Measurements from ENCODE around the gene IFT43.

The IFT43 gene

DNA sequence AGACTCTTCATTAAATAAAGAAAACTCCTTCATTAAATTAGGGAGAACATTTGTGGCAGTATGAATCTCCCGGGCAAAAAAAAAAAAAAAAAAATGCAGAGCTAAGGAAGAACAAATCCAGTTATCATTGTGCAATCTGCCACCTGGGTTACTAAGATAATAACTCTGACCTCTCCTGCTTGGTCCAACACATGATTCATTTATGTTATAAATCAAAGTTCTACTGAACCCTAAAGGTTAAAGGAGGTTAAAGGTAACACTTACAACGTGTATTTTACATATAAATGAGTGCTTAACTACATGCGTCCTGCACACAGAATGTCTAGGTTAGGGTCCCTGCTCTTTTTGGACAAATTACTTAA lies 8.0 kb upstream of the IFT43 start:
- Mint-ChIP-seq H3K36me3 (ENCODE audit: low read depth) (no peaks in the 10 kb centered on the region), H3K4me1 (peaks cover 59% of the 10 kb centered on the region), H3K9me3 (no peaks in the 10 kb centered on the region), H3K27me3 (ENCODE audit: low read depth, poor library complexity) (peaks cover 15% of the 10 kb centered on the region), H3K27ac (no peak overlapping the region), H3K4me3 (no peak overlapping the region)
- TF ChIP-seq, protein P1, sequence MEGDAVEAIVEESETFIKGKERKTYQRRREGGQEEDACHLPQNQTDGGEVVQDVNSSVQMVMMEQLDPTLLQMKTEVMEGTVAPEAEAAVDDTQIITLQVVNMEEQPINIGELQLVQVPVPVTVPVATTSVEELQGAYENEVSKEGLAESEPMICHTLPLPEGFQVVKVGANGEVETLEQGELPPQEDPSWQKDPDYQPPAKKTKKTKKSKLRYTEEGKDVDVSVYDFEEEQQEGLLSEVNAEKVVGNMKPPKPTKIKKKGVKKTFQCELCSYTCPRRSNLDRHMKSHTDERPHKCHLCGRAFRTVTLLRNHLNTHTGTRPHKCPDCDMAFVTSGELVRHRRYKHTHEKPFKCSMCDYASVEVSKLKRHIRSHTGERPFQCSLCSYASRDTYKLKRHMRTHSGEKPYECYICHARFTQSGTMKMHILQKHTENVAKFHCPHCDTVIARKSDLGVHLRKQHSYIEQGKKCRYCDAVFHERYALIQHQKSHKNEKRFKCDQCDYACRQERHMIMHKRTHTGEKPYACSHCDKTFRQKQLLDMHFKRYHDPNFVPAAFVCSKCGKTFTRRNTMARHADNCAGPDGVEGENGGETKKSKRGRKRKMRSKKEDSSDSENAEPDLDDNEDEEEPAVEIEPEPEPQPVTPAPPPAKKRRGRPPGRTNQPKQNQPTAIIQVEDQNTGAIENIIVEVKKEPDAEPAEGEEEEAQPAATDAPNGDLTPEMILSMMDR (IDR thresholded peaks at IDR 0.05) = no peak
- no peak for DNase-seq

- Mint-ChIP-seq H3K27ac (no peak overlapping the region), H3K4me3 (no peak overlapping the region), H3K4me1 (peaks cover 59% of the 10 kb centered on the region)
These were observed 7.3 kb upstream of the IFT43 start for GRCh38 chr14:75978249-75978731.

DNA sequence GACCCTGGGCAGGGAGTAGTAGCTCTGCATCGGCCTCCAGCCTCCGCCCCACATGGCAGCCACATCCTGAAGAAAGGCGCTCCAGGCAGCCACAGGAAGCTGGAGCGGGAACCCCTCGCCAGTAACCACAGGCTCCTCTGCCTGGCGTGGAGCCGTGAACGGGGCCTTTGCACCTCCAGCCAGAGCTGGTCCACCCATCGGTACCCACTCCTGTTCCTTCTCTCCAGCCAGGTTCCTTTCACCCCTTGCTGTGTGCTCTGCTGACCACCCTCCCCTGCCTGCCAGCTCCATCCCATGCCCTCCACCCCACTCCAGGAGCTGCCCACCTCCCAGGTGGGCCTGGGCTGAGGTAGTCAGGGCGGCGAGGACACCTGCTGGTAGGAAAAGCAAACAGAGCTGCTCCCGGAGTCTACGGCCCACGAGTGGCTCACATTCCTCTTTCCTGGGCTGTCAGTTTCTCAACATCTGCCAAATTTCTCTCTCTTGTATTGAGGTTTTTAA lies 6.4 kb upstream of the IFT43 start:
- Mint-ChIP-seq H3K4me1 (peaks cover 59% of the 10 kb centered on the region), H3K27me3 (ENCODE audit: low read depth, poor library complexity) (peaks cover 31% of the 10 kb centered on the region), H3K27ac (no peak overlapping the region), H3K4me3 (peak overlapping the region; percentile 69), H3K9me3 (no peaks in the 10 kb centered on the region), H3K36me3 (ENCODE audit: low read depth) (no peaks in the 10 kb centered on the region)
- peak; percentile 53 for DNase-seq
- TF ChIP-seq, protein P1 (IDR thresholded peaks at IDR 0.05) = peak; percentile 46

More at GRCh38 chr14:75978249-75978731, 7.3 kb upstream of the IFT43 start:
- TF ChIP-seq, protein P1 (IDR thresholded peaks at IDR 0.05) = no peak
- Mint-ChIP-seq H3K36me3 (ENCODE audit: low read depth) (no peaks in the 10 kb centered on the region), H3K9me3 (no peaks in the 10 kb centered on the region), H3K27me3 (ENCODE audit: low read depth, poor library complexity) (peaks cover 22% of the 10 kb centered on the region)
- no peak for DNase-seq

DNA sequence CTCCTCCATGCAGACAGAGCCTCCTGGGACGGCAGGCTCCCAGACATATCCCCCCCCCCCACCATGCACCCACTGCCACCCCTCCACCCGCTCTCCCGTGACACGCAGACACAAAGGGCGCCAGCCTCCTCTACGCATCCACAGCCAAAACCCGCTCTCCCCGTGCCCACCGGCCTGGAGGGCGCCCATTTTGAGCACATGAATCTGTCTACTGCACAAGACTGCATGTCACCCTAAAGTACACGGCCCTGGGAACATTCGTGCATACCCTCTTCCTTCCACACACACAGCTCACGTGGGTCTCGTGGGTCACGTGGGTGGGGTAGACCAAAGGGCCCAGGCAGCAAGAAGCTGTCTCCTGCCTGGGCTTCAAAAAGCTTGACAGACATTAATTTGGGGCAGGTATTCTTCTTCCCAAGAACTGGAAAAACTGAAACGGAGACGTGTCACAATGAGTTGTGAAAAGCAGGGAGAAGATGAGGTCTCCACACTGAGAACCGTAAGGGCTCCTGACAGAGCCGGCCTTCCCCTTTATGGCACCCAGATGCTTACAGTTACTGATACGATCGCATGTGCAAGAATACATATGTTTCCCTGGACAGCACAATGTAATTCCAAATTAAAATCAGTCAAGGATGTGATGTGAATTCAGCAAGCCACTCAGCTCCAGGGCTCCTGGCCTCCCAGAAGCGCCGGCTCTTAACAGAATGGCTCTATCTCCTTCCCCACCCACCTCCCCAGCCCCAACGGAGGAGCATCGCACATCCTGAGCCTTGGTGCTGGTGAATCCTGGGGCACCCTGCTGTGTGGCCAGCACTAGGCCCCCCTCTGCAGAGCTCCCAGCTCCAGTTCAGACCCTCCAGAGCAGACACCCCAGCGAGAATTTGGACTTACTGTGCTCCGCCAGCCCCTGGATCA lies 5.7 kb upstream of the IFT43 start:
- Mint-ChIP-seq H3K4me1 (peaks cover 59% of the 10 kb centered on the region), H3K27me3 (ENCODE audit: low read depth, poor library complexity) (peaks cover 36% of the 10 kb centered on the region)

GRCh38 chr14:75980856-75981255 lies 4.7 kb upstream of the IFT43 start:
- no peaks in the 10 kb centered on the region for H3K36me3 Mint-ChIP-seq (ENCODE audit: low read depth)
- DNase-seq = no peak
- H3K4me1 Mint-ChIP-seq = peaks cover 59% of the 10 kb centered on the region
- TF ChIP-seq, protein P1 (IDR thresholded peaks at IDR 0.05) = no peak
- H3K27ac Mint-ChIP-seq = peak overlapping the region; percentile 94
- H3K27me3 Mint-ChIP-seq (ENCODE audit: low read depth, poor library complexity) = peaks cover 42% of the 10 kb centered on the region
- no peaks in the 10 kb centered on the region for H3K9me3 Mint-ChIP-seq
- peak overlapping the region; percentile 88 for H3K4me3 Mint-ChIP-seq

More for the DNA sequence above, 5.7 kb upstream of the IFT43 start:
- Mint-ChIP-seq H3K9me3 (no peaks in the 10 kb centered on the region), H3K4me3 (peak overlapping the region; percentile 88), H3K36me3 (ENCODE audit: low read depth) (no peaks in the 10 kb centered on the region), H3K27ac (no peak overlapping the region)
- DNase-seq = no peak
- TF ChIP-seq, protein P1 (IDR thresholded peaks at IDR 0.05) = no peak
